ENCODE results near the gene LRPPRC.

LRPPRC gene

GRCh38 chr2:43855292-43855691 is 140.5 kb downstream of the LRPPRC start:
- DNase-seq (ENCODE audit: low read depth in 2 of 2): no peak

GRCh38 chr2:43854671-43855070 is 141.1 kb downstream of the LRPPRC start:
- no peak for DNase-seq (ENCODE audit: low read depth in 2 of 2)

- no peak for DNase-seq (ENCODE audit: low read depth in 2 of 2)
Measured at GRCh38 chr2:43853141-43854081, 142.4 kb downstream of the LRPPRC start.

GRCh38 chr2:43852196-43852730 is 143.5 kb downstream of the LRPPRC start:
- DNase-seq (ENCODE audit: low read depth in 2 of 2): no peak

GRCh38 chr2:43851011-43851980 is 144.5 kb downstream of the LRPPRC start:
- no peak for DNase-seq (ENCODE audit: low read depth in 2 of 2)

- no peak for DNase-seq (ENCODE audit: low read depth in 2 of 2)
Measured at GRCh38 chr2:43848214-43848613, 147.6 kb downstream of the LRPPRC start.

- DNase-seq (ENCODE audit: low read depth in 2 of 2): no peak
Measured at GRCh38 chr2:43846140-43846793, 149.5 kb downstream of the LRPPRC start.

GRCh38 chr2:43845181-43845580 is 150.6 kb downstream of the LRPPRC start:
- no peak for DNase-seq (ENCODE audit: low read depth in 2 of 2)

GRCh38 chr2:43842866-43843226 is 152.9 kb downstream of the LRPPRC start:
- DNase-seq (ENCODE audit: low read depth in 2 of 2): no peak

- no peak for DNase-seq (ENCODE audit: low read depth in 2 of 2)
Measured at GRCh38 chr2:43841949-43842865, 153.6 kb downstream of the LRPPRC start.

- no peak for DNase-seq (ENCODE audit: low read depth in 2 of 2)
Measured at GRCh38 chr2:43840965-43841364, 154.8 kb downstream of the LRPPRC start.

- no peak for DNase-seq (ENCODE audit: low read depth in 2 of 2)
Measured at GRCh38 chr2:43839776-43840564, 155.8 kb downstream of the LRPPRC start.

- no peak for DNase-seq (ENCODE audit: low read depth in 2 of 2)
Measured at GRCh38 chr2:43838560-43839267, 157.1 kb downstream of the LRPPRC start, which contains the start of the genes ABCG5 and ABCG8. Gene ABCG5 (minus strand): TSS chr2:43838839. CDS start chr2:43838679, 160 bp downstream. Gene ABCG8 (plus strand): TSS chr2:43838971. CDS start chr2:43839054, 83 bp downstream.

GRCh38 chr2:43837831-43838559 is 157.8 kb downstream of the LRPPRC start:
- no peak for DNase-seq (ENCODE audit: low read depth in 2 of 2)

GRCh38 chr2:43837033-43837432 is 158.8 kb downstream of the LRPPRC start:
- no peak for DNase-seq (ENCODE audit: low read depth in 2 of 2)

Data from stimulated activated CD4-positive, alpha-beta T cell treated with anti-CD3 and anti-CD28 coated beads, Interleukin-12 subunit alpha, Interleukin-12 subunit beta, amount 100 ng/mL, for 24 hours (primary cell).